ENCODE data around the gene KIF4A. TPM values are rescaled to one million over a fixed set of nuclear protein-coding genes. Genes with fewer than 3 reads are reported as not detected.

Gene KIF4A
- total RNA-seq, 4 donors from 2014 or later = 0.13 to 0.47 (median 0.17) TPM

- peak; percentile 66 for ATAC-seq
- 100% methylated on average over 1 of the region's 21 CpGs; no CpG with 5 or more reads in 1 of the 2 donors for WGBS, 2 donors (ENCODE audit: low coverage in 1 of 2)
- H3K4me3 ChIP-seq = peak within 1 kb of the TSS; percentile 29 to 42
Measured at GRCh38 chrX:70444326-70444945, 154.5 kb downstream of the KIF4A start, which contains the start of gene DLG3. DLG3 (plus strand) TSS chrX:70444835; CDS start chrX:70445202, 367 bp downstream.

GRCh38 chrX:70444946-70445656 is 155.2 kb downstream of the KIF4A start:
- Histone ChIP-seq H3K36me3 (no peaks in the 10 kb centered on the region), H3K4me3 (peak overlapping the region; percentile 29 to 42), H3K27me3 (peaks cover 20% of the 10 kb centered on the region), H3K4me1 (peaks cover 0 to 11% (median 0%) of the 10 kb centered on the region in 3 donors), H3K27ac (no peak overlapping the region), H3K9me3 (no peaks in the 10 kb centered on the region)
- no CpG with 5 or more reads among the region's 61 CpGs for WGBS, 2 donors (ENCODE audit: low coverage in 1 of 2)
- TF ChIP-seq CTCF (IDR thresholded peaks at IDR 0.05) = no peak
- TF ChIP-seq POLR2A (IDR thresholded peaks at IDR 0.05) = no peak
- TF ChIP-seq EP300 (IDR thresholded peaks at IDR 0.05) = no peak
- no peak for TF ChIP-seq POLR2AphosphoS5 (IDR thresholded peaks at IDR 0.05)
- no peak for ATAC-seq

More at GRCh38 chrX:70444326-70444945, 154.5 kb downstream of the KIF4A start, which contains the start of gene DLG3:
- TF ChIP-seq EP300 (IDR thresholded peaks at IDR 0.05) = no peak
- TF ChIP-seq CTCF (IDR thresholded peaks at IDR 0.05) = no peak
- TF ChIP-seq POLR2AphosphoS5 (IDR thresholded peaks at IDR 0.05) = no peak
- no peak for TF ChIP-seq POLR2A (IDR thresholded peaks at IDR 0.05)
- Histone ChIP-seq H3K27me3 (peaks cover 20% of the 10 kb centered on the region), H3K27ac (no peak within 1 kb of the TSS), H3K9me3 (no peaks in the 10 kb centered on the region), H3K4me1 (peaks cover 0 to 11% (median 0%) of the 10 kb centered on the region in 3 donors), H3K36me3 (no peaks in the 10 kb centered on the region)

GRCh38 chrX:70445951-70446350 is 156.0 kb downstream of the KIF4A start:
- H3K9me3 ChIP-seq = no peaks in the 10 kb centered on the region
- H3K4me3 ChIP-seq = no peak overlapping the region
- peaks cover 0 to 11% (median 0%) of the 10 kb centered on the region in 3 donors for H3K4me1 ChIP-seq
- TF ChIP-seq POLR2A (IDR thresholded peaks at IDR 0.05) (no peak), POLR2AphosphoS5 (IDR thresholded peaks at IDR 0.05) (no peak), EP300 (IDR thresholded peaks at IDR 0.05) (no peak), CTCF (IDR thresholded peaks at IDR 0.05) (no peak)
- ATAC-seq = no peak
- peaks cover 15% of the 10 kb centered on the region for H3K27me3 ChIP-seq
- 80% methylated on average over 2 of the region's 9 CpGs; no CpG with 5 or more reads in 1 of the 2 donors for WGBS, 2 donors (ENCODE audit: low coverage in 1 of 2)
- H3K36me3 ChIP-seq = no peaks in the 10 kb centered on the region
- H3K27ac ChIP-seq = no peak overlapping the region

- WGBS, 2 donors (ENCODE audit: low coverage in 1 of 2) = 60% methylated on average over 2 of the region's 16 CpGs; no CpG with 5 or more reads in 1 of the 2 donors
- peaks cover 0 to 12% (median 0%) of the 10 kb centered on the region in 3 donors for H3K4me1 ChIP-seq
- TF ChIP-seq CTCF (IDR thresholded peaks at IDR 0.05) (no peak), POLR2AphosphoS5 (IDR thresholded peaks at IDR 0.05) (no peak), POLR2A (IDR thresholded peaks at IDR 0.05) (no peak), EP300 (IDR thresholded peaks at IDR 0.05) (no peak)
- no peak for ATAC-seq
- no peaks in the 10 kb centered on the region for H3K36me3 ChIP-seq
- H3K27me3 ChIP-seq = peaks cover 12% of the 10 kb centered on the region
- H3K9me3 ChIP-seq = no peaks in the 10 kb centered on the region
- no peak overlapping the region for H3K4me3 ChIP-seq
- no peak overlapping the region for H3K27ac ChIP-seq
Measured at GRCh38 chrX:70446380-70447350, 156.8 kb downstream of the KIF4A start.

All from gastroesophageal sphincter (tissue), 4 donors.